ENCODE measurements around the gene VSNL1.

VSNL1 gene

GRCh38 chr2:17649026-17649425, 108.5 kb downstream of the VSNL1 start:
- H3K9ac ChIP-seq = no peak overlapping the region
- H3K36me3 ChIP-seq (ENCODE audit: control insufficient read depth, insufficient read depth, low read length) = no peaks in the 10 kb centered on the region
- TF ChIP-seq CTCF (IDR thresholded peaks at IDR 0.05) = no peak
- no peak overlapping the region for H3K4me2 ChIP-seq (ENCODE audit: low read length)
- no peak overlapping the region for H2AFZ ChIP-seq
- no peak overlapping the region for H3K4me3 ChIP-seq (ENCODE audit: low read depth, low read length)
- H3K27ac ChIP-seq = no peak overlapping the region
- H3K79me2 ChIP-seq = no peaks in the 10 kb centered on the region
- no peaks in the 10 kb centered on the region for H3K9me3 ChIP-seq (ENCODE audit: control insufficient read depth, low read length)
- no peaks in the 10 kb centered on the region for H3K27me3 ChIP-seq (ENCODE audit: control insufficient read depth, insufficient read depth, low read length)
- no peaks in the 10 kb centered on the region for H3K4me1 ChIP-seq

DNA sequence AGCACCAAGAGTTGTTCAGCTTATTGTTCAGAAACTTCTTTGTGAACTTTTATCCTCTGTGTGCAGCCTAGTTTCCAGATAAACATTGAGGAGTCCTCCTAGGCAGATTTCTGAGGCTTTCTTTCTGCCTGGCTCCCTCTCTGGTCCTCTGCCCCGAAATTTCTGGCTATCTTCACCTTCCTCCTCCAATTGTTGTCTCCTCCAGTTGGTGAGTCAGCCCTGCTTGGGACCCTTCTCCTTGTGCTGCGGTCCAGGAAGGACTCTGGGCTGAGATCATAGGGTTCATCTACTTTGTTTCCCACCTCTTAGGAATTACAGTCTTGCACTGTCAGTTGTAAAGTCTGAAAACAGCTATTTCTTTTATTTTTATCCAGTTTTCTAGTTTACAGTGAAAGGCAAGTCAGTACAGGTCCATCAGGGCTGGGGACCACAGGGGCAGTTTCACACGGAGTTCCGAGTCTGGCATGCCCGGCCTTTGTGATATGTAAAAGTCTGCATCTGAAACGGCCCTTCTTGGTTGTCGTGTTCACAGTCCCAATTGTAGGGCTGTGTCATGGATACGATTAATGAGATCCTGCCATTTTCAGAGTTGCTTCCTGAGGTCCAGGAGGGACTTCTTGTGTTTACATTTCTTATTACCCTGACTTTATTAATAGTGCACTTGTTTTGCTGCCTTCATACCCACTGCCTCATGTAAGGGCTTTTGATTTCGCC, 112.3 kb downstream of the VSNL1 start:
- TF ChIP-seq CTCF (IDR thresholded peaks at IDR 0.05) = no peak
- Histone ChIP-seq H3K27me3 (ENCODE audit: control insufficient read depth, insufficient read depth, low read length) (no peaks in the 10 kb centered on the region), H3K27ac (no peak overlapping the region), H3K4me3 (ENCODE audit: low read depth, low read length) (no peak overlapping the region), H3K79me2 (no peaks in the 10 kb centered on the region), H3K36me3 (ENCODE audit: control insufficient read depth, insufficient read depth, low read length) (no peaks in the 10 kb centered on the region), H3K9me3 (ENCODE audit: control insufficient read depth, low read length) (no peaks in the 10 kb centered on the region), H3K9ac (no peak overlapping the region), H3K4me2 (ENCODE audit: low read length) (no peak overlapping the region), H2AFZ (no peak overlapping the region), H3K4me1 (no peaks in the 10 kb centered on the region)

GRCh38 chr2:17657759-17658158, 117.3 kb downstream of the VSNL1 start:
- Histone ChIP-seq H3K4me3 (ENCODE audit: low read depth, low read length) (no peak overlapping the region), H2AFZ (no peak overlapping the region), H3K27ac (no peak overlapping the region), H3K79me2 (no peaks in the 10 kb centered on the region), H3K9me3 (ENCODE audit: control insufficient read depth, low read length) (no peaks in the 10 kb centered on the region), H3K4me1 (no peaks in the 10 kb centered on the region), H3K4me2 (ENCODE audit: low read length) (no peak overlapping the region), H3K9ac (no peak overlapping the region), H3K36me3 (ENCODE audit: control insufficient read depth, insufficient read depth, low read length) (no peaks in the 10 kb centered on the region), H3K27me3 (ENCODE audit: control insufficient read depth, insufficient read depth, low read length) (no peaks in the 10 kb centered on the region)
- no peak for TF ChIP-seq CTCF (IDR thresholded peaks at IDR 0.05)

DNA sequence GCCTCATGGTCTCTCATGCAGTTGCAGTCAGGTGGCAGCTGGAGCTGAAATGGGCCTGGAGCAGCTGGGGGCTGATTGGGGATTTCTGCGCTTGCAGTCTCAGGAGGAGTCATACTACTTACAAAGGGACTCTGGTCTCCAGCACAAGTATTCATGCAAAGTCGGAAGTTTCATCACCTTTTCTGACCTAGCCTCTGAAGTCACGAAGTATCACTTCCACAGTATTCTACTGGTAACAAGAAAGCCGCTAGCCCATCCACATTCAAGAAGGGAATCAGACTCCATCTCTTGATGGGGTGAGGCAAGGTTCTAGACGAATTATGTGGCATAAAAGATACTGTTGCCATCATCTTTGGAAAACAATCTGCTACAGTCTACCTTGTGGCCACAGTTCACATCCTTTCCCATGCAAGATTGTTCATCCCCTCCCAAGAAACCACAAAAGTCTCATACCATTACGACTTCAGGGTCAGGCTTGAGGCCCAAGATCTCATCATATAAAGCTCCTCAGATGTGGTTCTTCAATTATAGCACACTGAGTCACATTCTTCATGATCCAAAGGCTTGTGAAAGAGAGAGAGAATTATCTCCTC, 117.9 kb downstream of the VSNL1 start:
- Histone ChIP-seq H3K27me3 (ENCODE audit: control insufficient read depth, insufficient read depth, low read length) (no peaks in the 10 kb centered on the region), H3K36me3 (ENCODE audit: control insufficient read depth, insufficient read depth, low read length) (no peaks in the 10 kb centered on the region), H3K9ac (no peak overlapping the region), H3K4me1 (no peaks in the 10 kb centered on the region), H3K27ac (no peak overlapping the region), H3K4me2 (ENCODE audit: low read length) (no peak overlapping the region), H3K4me3 (ENCODE audit: low read depth, low read length) (no peak overlapping the region), H2AFZ (no peak overlapping the region), H3K79me2 (no peaks in the 10 kb centered on the region), H3K9me3 (ENCODE audit: control insufficient read depth, low read length) (no peaks in the 10 kb centered on the region)
- no peak for TF ChIP-seq CTCF (IDR thresholded peaks at IDR 0.05)

- H3K9ac ChIP-seq = no peak overlapping the region
- no peak overlapping the region for H3K4me2 ChIP-seq (ENCODE audit: low read length)
- H2AFZ ChIP-seq = no peak overlapping the region
- no peaks in the 10 kb centered on the region for H3K27me3 ChIP-seq (ENCODE audit: control insufficient read depth, insufficient read depth, low read length)
- no peaks in the 10 kb centered on the region for H3K79me2 ChIP-seq
- no peak for TF ChIP-seq CTCF (IDR thresholded peaks at IDR 0.05)
- peaks cover 4% of the 10 kb centered on the region for H3K36me3 ChIP-seq (ENCODE audit: control insufficient read depth, insufficient read depth, low read length)
- no peak overlapping the region for H3K4me3 ChIP-seq (ENCODE audit: low read depth, low read length)
- no peak overlapping the region for H3K27ac ChIP-seq
- no peaks in the 10 kb centered on the region for H3K9me3 ChIP-seq (ENCODE audit: control insufficient read depth, low read length)
- no peaks in the 10 kb centered on the region for H3K4me1 ChIP-seq
Observed at GRCh38 chr2:17660219-17660618, 119.7 kb downstream of the VSNL1 start.
